HG03558 (cell line): ENCODE measurements around the gene SIGLEC5.
"Not testable (repeated sequence)": the region's sequence is repeated elsewhere in the genome, so short reads cannot be mapped to it uniquely, and the experiment has no call there.

Experiments used
- ATAC-seq: cut with Tn5 transposase; IDR thresholded peaks from one replicate; pipeline ENCODE4 v1.9.1; 2021; ENCODE audit warnings: moderate number of reproducible peaks; ENCODE audit not compliant: unreplicated experiment; ENCODE audit errors: extremely low read depth

The SIGLEC5 gene, protein sequence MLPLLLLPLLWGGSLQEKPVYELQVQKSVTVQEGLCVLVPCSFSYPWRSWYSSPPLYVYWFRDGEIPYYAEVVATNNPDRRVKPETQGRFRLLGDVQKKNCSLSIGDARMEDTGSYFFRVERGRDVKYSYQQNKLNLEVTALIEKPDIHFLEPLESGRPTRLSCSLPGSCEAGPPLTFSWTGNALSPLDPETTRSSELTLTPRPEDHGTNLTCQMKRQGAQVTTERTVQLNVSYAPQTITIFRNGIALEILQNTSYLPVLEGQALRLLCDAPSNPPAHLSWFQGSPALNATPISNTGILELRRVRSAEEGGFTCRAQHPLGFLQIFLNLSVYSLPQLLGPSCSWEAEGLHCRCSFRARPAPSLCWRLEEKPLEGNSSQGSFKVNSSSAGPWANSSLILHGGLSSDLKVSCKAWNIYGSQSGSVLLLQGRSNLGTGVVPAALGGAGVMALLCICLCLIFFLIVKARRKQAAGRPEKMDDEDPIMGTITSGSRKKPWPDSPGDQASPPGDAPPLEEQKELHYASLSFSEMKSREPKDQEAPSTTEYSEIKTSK

DNA sequence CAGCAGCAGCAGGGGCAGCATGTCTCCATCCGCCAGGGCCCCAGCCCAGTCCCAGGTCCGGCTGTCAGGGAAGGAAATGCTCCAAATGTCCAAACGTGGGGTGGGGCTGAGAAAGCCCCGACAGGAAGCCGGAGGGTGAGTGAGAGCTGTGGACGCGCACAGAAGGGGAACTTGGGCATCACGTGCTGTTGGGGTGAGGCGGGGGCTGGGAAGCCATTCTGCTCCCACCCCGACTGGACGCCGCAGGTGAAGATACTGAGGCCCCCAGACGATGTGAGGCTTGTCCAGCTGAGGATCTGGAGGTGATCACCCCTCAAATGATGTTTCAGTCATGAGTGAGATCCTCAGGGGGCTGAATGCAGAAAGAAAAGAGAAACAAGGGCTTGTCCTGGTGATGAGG, at the start of gene SIGLEC5:
TSS of gene SIGLEC5 (minus strand) at position 87 of the 400 bp plus-strand sequence. CDS start at position 21, 66 bp downstream.
- not testable (repeated sequence) for ATAC-seq

GRCh38 chr19:51676566-51677083, 46.4 kb upstream of the SIGLEC5 start:
- no peak for ATAC-seq

DNA sequence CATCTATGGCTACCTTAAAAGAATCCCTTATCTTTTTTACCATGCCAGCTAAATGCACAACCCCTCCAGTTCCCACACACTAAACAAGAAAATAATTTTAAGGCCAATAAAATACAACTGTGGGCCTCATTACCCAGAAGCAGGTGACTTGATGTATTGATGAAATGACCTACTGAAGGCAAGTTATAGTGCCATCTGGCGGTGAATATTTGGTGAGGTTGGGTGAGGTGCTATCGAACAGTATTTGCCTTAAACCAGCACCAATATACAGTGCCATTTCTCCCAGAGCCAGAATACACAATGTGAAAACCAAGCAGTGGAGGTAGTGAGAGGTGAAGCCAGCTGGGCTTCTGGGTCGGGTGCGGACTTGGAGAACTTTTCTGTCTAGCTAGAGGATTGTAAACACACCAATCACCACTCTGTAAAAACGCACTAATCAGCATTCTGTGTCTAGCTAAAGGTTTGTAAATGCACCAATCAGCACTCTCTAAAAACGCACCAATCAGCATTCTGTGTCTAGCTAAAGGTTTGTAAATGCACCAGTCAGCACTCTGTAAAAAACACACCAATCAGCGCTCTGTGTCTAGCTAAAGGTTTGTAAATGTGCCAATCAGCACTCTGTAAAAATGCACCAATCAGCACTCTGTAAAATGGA, 45.8 kb upstream of the SIGLEC5 start:
- not testable (repeated sequence) for ATAC-seq

GRCh38 chr19:51668216-51668615, 38.0 kb upstream of the SIGLEC5 start:
- no peak for ATAC-seq

GRCh38 chr19:51664997-51665396, 34.8 kb upstream of the SIGLEC5 start:
- ATAC-seq: no peak

GRCh38 chr19:51664131-51664530, 33.9 kb upstream of the SIGLEC5 start:
- no peak for ATAC-seq

DNA sequence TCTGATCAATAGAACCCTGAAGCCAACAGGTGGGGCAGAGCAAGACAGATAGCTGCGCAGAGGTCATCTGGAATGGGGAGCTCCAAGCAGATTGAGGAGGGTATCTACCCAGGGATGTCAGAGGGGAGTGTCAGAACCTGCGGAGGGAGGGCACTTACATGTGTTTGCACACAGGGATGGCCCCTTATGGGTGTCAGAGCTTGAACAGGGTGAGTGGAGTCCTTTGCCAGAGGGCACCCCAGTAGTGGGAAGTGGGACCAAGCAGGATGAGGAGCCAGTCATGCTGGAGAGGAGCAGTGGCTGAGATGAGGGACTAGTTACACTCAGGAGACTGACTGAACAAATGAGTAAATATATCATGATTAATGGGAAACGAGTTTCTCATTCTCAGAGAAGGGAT, 33.4 kb upstream of the SIGLEC5 start:
- no peak for ATAC-seq

DNA sequence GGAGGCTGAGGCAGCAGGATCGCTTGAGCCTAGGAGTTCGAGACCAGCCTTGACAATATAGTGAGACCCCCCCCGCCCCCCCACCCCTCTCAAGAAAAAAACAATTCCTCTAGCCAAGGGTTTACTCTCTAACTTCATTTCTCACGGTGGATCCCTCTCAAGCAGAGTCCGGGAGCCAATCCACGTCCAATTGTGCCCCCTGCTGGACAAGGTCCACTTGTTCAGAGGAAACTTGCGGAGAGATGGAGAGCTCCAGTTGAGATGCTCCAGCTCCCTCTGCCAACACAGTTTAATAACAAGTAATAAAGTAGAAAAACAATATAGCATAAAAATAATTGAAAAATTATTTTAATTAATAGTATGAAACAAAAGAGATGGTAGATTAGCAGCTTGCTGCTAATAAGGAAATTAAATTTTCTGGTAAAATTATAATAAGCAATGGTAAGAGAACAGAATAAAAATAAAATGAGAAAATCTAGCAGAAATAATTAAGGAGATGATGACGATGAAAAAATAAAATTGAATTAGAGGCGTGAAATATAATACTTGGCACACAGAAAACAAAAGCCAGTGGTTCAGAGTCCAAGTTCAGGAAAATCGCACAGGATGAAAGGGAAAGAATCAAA, 30.9 kb upstream of the SIGLEC5 start:
- ATAC-seq: no peak

- no peak for ATAC-seq
These were observed 24.6 kb upstream of the SIGLEC5 start for GRCh38 chr19:51654783-51655182.

DNA sequence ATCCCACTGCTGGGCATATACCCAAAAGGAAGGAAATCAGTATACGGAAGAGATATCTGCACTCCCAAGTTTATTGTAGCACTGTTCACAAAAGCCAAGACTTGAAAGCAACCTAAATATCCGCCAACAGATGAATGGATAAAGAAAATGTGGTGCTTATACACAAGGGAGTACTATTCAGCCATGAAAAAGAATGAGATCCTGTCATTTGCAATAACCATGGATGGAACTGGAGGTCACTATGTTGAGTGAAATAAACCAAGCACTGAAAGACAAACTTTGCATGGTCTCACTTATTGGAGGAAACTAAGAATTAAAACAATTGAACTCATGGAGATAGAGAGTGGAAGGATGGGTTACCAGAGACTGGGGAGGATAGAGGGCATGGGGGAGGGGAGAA, 23.0 kb upstream of the SIGLEC5 start:
- ATAC-seq: no peak

GRCh38 chr19:51652266-51652665, 22.1 kb upstream of the SIGLEC5 start:
- no peak for ATAC-seq

GRCh38 chr19:51651216-51651846, 21.1 kb upstream of the SIGLEC5 start:
- ATAC-seq: no peak

DNA sequence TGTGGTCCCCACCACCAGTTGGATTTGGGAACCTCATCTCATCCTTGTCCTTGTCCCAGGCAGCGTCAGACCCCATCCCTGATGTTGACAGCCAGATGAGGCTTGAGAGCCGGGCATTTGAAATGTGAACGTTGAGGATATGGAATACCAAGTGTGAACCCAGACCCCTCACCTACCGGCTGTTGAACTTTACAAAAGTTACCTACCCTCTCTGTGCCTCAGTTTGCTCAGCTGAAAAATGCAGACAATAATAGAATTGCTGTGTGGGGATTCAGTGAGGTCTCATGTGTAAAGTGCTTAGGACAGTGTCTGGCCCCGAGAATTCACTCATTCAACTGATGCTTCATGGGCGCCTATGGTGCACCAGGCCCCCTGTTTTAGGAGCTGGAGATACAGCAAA, 17.1 kb upstream of the SIGLEC5 start:
- ATAC-seq: no peak

- ATAC-seq: not testable (repeated sequence)
These were observed 16.5 kb upstream of the SIGLEC5 start, which contains the start of gene SIGLEC14 for GRCh38 chr19:51646730-51647129. TSS of gene SIGLEC14 (minus strand) at chr19:51646825. CDS start at chr19:51646759, 66 bp downstream.

DNA sequence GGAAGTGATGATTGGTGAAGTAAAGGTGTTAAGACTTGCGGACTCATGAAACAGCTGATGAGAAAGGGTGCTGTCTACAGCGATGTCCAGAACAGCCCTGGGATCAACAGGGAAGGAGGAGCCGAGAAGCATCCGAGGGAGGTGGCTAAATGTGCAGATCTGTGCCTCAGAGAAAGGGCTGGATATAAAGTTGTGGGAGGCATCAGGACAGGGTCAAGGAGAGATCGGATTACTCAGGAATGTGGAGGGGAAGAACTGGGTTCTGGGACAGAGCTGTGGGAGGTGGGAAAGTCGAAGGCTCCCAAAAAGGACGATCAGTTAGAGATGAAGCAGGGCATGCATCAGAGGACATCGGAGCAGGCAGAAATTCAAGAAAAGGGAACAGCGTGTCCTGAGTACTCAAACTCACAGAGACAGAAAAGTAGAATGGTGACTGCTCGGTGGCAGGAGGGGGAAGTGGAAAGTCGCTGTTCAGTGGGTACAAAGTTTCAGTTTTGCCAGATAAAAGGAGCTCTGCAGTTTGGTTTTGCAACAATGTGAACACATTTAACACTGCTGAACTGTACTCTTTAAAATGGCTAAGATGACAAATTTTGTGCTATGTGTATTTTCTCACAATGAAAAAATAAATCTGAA, 14.6 kb upstream of the SIGLEC5 start:
- ATAC-seq: no peak

DNA sequence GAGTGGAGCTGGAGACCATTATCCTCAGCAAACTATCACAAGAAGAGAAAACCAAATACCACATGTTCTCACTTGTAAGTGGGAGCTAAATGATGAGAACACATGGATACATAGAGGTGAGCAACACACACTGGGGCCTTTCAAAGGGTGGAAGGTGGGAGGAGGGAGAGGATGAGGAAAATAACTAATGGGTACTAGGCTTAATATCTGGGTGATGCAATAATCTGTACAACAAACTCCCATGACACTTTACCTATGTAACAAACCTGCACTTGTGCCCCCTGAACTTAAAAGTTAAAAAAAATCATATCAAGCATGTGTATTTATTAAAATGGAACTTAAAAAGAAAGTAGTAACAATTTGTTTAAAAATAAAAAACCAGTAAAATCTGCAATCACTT, 11.4 kb upstream of the SIGLEC5 start:
- no peak for ATAC-seq

DNA sequence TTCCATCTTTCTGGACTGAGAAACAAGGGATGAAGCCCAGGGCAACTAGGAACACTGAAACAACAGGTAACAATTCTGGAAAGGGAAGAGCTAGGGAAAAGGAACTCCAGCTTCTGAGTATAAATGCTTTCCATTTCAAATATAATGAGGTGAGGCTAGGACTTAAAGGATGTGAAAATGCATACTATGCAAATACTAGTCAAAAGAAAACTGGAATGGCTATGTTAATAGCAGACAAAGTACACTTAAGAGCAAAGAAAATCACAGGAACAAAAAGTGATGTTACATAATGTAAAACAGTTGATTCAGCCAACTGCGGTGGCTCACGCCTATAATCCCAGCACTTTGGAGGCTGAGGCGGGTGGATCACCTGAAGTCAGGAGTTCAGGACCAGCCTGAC, 10.2 kb upstream of the SIGLEC5 start:
- ATAC-seq: no peak

- ATAC-seq: no peak
These were observed 9.7 kb upstream of the SIGLEC5 start for GRCh38 chr19:51639916-51640315.

- ATAC-seq: no peak
These were observed 7.3 kb upstream of the SIGLEC5 start for GRCh38 chr19:51637362-51637978.
